Prostate gland (tissue), 2 donors: ENCODE results near the gene PLAAT4.
A peak's percentile ranks its signal among the peaks of the same experiment; 100 is the strongest.

Experiments used
- POLR2AphosphoS5 ChIP-seq: sonication (generic); formaldehyde crosslinking; IDR thresholded peaks from one replicate; pipeline ENCODE4 v1.6.1; 2017; ENCODE audit warnings: antibody characterized with exemption
- TF ChIP-seq, protein P1 (sequence below), 4 experiments: fragments of 200-600 bp in 2 of 4; fragments of 450-650 bp in 2 of 4; sonication (generic) in 2 of 4; IDR thresholded peaks; 1 replicate in 3 of 4; 2 replicates in 1 of 4; pipeline ENCODE4 v1.5.1; 2016 to 2019; ENCODE audit warnings: antibody characterized with exemption in 4 of 4, mild to moderate bottlenecking in 2 of 4, moderate library complexity in 2 of 4

DNA sequence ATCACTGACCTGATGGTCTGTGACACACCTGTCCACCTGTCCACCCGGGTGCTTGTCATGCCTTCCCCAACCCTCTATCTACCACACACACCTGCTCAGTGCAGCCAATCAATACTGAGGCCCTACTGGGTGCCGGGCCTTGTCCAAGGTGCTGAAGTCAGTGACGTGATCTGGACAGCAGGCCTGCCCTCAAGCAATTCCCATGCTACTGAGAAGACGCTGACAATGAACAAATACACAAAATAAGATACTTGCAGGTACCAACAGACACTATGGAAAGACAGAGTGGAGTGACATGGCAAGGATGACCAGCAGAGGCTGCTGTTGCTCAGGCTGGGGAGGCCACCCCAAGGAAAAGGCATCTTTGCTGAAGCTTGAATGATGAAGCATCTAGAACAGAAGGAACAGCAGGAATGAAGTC lies 56.4 kb downstream of the PLAAT4 start:
- TF ChIP-seq, protein P1, sequence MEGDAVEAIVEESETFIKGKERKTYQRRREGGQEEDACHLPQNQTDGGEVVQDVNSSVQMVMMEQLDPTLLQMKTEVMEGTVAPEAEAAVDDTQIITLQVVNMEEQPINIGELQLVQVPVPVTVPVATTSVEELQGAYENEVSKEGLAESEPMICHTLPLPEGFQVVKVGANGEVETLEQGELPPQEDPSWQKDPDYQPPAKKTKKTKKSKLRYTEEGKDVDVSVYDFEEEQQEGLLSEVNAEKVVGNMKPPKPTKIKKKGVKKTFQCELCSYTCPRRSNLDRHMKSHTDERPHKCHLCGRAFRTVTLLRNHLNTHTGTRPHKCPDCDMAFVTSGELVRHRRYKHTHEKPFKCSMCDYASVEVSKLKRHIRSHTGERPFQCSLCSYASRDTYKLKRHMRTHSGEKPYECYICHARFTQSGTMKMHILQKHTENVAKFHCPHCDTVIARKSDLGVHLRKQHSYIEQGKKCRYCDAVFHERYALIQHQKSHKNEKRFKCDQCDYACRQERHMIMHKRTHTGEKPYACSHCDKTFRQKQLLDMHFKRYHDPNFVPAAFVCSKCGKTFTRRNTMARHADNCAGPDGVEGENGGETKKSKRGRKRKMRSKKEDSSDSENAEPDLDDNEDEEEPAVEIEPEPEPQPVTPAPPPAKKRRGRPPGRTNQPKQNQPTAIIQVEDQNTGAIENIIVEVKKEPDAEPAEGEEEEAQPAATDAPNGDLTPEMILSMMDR (IDR thresholded peaks at IDR 0.05): peak in 3 of 4 experiments; percentile 27 to 46 (median 28)
- TF ChIP-seq POLR2AphosphoS5: no peak
